ENCODE data around the gene USP21.

- no peak for TF ChIP-seq CEBPB (IDR thresholded peaks at IDR 0.05)
- TF ChIP-seq YY1 (IDR thresholded peaks at IDR 0.05; ENCODE audit: low read depth) = no peak
- TF ChIP-seq USF1 (IDR thresholded peaks at IDR 0.05) = no peak
- no peak for TF ChIP-seq ZBTB7A (IDR thresholded peaks at IDR 0.05; ENCODE audit: low read depth)
- no peak for TF ChIP-seq FOXM1 (IDR thresholded peaks at IDR 0.05; ENCODE audit: borderline replicate concordance, low read depth)
- no peak for TF ChIP-seq RAD21 (IDR thresholded peaks at IDR 0.05; ENCODE audit: low read depth)
- TF ChIP-seq TAF1 (IDR thresholded peaks at IDR 0.05; ENCODE audit: low read depth) = no peak
- no peak for TF ChIP-seq NFIC (IDR thresholded peaks at IDR 0.05)
- no peak for TF ChIP-seq MAX (IDR thresholded peaks at IDR 0.05)
- TF ChIP-seq TEAD4 (IDR thresholded peaks at IDR 0.05) = no peak
- no peak for TF ChIP-seq EP300 (IDR thresholded peaks at IDR 0.05; ENCODE audit: borderline replicate concordance)
- no peak for TF ChIP-seq EGR1 (IDR thresholded peaks at IDR 0.05)
Observed at GRCh38 chr1:161164901-161165610, 5.8 kb downstream of the USP21 start.

Measured in Ishikawa (cell line).